ENCODE results near the gene COL5A3.

DNA sequence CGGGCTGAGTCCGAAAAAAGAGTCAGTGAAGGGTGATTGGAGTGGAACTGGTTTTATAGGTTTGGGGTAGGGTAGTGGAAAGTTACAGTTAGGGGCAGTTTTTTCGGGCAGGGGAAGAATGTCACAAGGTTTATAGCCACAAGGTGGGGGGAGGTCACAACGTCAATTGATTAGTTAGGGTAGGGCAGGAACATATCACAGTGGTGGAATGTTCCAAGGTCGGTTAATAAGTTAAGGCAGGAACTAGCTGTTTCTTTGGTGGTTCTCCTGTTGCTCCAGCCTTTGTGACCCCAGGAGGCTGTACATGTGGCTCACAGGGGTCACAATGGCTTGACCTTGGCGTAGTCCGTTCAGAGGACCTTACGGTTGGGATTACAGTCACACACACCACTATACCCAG lies 23.3 kb upstream of the COL5A3 start:
- TF ChIP-seq, protein P1, sequence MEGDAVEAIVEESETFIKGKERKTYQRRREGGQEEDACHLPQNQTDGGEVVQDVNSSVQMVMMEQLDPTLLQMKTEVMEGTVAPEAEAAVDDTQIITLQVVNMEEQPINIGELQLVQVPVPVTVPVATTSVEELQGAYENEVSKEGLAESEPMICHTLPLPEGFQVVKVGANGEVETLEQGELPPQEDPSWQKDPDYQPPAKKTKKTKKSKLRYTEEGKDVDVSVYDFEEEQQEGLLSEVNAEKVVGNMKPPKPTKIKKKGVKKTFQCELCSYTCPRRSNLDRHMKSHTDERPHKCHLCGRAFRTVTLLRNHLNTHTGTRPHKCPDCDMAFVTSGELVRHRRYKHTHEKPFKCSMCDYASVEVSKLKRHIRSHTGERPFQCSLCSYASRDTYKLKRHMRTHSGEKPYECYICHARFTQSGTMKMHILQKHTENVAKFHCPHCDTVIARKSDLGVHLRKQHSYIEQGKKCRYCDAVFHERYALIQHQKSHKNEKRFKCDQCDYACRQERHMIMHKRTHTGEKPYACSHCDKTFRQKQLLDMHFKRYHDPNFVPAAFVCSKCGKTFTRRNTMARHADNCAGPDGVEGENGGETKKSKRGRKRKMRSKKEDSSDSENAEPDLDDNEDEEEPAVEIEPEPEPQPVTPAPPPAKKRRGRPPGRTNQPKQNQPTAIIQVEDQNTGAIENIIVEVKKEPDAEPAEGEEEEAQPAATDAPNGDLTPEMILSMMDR (IDR thresholded peaks at IDR 0.05; ENCODE audit: poor library complexity, severe bottlenecking): no peak
- no peak for TF ChIP-seq MXI1 (conservative IDR thresholded peaks at IDR 0.05; ENCODE audit: poor library complexity, severe bottlenecking)
- no peak for TF ChIP-seq TAF1 (IDR thresholded peaks at IDR 0.05; ENCODE audit: low read depth)
- TF ChIP-seq EZH2 (IDR thresholded peaks at IDR 0.05; ENCODE audit: borderline replicate concordance, insufficient read depth, low read length, poor library complexity, severe bottlenecking): no peak
- TF ChIP-seq, protein P2, sequence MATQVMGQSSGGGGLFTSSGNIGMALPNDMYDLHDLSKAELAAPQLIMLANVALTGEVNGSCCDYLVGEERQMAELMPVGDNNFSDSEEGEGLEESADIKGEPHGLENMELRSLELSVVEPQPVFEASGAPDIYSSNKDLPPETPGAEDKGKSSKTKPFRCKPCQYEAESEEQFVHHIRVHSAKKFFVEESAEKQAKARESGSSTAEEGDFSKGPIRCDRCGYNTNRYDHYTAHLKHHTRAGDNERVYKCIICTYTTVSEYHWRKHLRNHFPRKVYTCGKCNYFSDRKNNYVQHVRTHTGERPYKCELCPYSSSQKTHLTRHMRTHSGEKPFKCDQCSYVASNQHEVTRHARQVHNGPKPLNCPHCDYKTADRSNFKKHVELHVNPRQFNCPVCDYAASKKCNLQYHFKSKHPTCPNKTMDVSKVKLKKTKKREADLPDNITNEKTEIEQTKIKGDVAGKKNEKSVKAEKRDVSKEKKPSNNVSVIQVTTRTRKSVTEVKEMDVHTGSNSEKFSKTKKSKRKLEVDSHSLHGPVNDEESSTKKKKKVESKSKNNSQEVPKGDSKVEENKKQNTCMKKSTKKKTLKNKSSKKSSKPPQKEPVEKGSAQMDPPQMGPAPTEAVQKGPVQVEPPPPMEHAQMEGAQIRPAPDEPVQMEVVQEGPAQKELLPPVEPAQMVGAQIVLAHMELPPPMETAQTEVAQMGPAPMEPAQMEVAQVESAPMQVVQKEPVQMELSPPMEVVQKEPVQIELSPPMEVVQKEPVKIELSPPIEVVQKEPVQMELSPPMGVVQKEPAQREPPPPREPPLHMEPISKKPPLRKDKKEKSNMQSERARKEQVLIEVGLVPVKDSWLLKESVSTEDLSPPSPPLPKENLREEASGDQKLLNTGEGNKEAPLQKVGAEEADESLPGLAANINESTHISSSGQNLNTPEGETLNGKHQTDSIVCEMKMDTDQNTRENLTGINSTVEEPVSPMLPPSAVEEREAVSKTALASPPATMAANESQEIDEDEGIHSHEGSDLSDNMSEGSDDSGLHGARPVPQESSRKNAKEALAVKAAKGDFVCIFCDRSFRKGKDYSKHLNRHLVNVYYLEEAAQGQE (IDR thresholded peaks at IDR 0.05; ENCODE audit: borderline replicate concordance): no peak
- TF ChIP-seq POLR2AphosphoS5 (IDR thresholded peaks at IDR 0.05): no peak

All from neural cell (in vitro differentiated cells).